Activated CD8-positive, alpha-beta memory T cell treated with anti-CD3 and anti-CD28 coated beads for 24 hours (primary cell): Measurements from ENCODE around the gene SNRPF.

ENCODE experiments used
- DNase-seq: peaks from one replicate; pipeline ENCODE4 v3.0.0-alpha.2; 2020

The SNRPF gene

GRCh38 chr12:95859947-95860850 lies 1.4 kb downstream of the SNRPF start:
- no peak for DNase-seq

GRCh38 chr12:95862038-95862437 lies 3.3 kb downstream of the SNRPF start:
- DNase-seq = no peak

- DNase-seq = no peak
Observed at GRCh38 chr12:95863337-95863736, 4.6 kb downstream of the SNRPF start.

GRCh38 chr12:95870897-95871296 lies 12.1 kb downstream of the SNRPF start:
- no peak for DNase-seq

GRCh38 chr12:95874452-95874851 lies 15.7 kb downstream of the SNRPF start:
- no peak for DNase-seq

- DNase-seq = no peak
Observed at GRCh38 chr12:95877622-95878021, 18.9 kb downstream of the SNRPF start.

- no peak for DNase-seq
Observed at GRCh38 chr12:95880895-95881294, 22.1 kb downstream of the SNRPF start.

GRCh38 chr12:95881331-95881955 lies 22.7 kb downstream of the SNRPF start:
- DNase-seq = no peak

- no peak for DNase-seq
Observed at GRCh38 chr12:95882080-95882479, 23.3 kb downstream of the SNRPF start.

- DNase-seq = no peak
Observed at GRCh38 chr12:95882873-95883272, 24.1 kb downstream of the SNRPF start.

GRCh38 chr12:95884998-95885397 lies 26.2 kb downstream of the SNRPF start:
- no peak for DNase-seq

GRCh38 chr12:95887311-95887710 lies 28.6 kb downstream of the SNRPF start:
- DNase-seq = no peak

- DNase-seq = no peak
Observed at GRCh38 chr12:95890958-95891357, 32.2 kb downstream of the SNRPF start.

GRCh38 chr12:95896846-95897245 lies 38.1 kb downstream of the SNRPF start:
- DNase-seq = no peak

- no peak for DNase-seq
Observed at GRCh38 chr12:95898081-95898480, 39.3 kb downstream of the SNRPF start.

- DNase-seq = no peak
Observed at GRCh38 chr12:95908573-95908972, 49.8 kb downstream of the SNRPF start.

GRCh38 chr12:95909871-95910270 lies 51.1 kb downstream of the SNRPF start:
- no peak for DNase-seq
